Measurements from ENCODE around the gene NPM1. TPM values are rescaled to one million over a fixed set of nuclear protein-coding genes. Genes with fewer than 3 reads are reported as not detected.
"Not testable (repeated sequence)": the region's sequence is repeated elsewhere in the genome, so short reads cannot be mapped to it uniquely, and the experiment has no call there.

Gene NPM1
- total and polyA plus RNA-seq, 4 donors = 133 to 959 (median 363) TPM

- 94% methylated on average over 5 of the region's 5 CpGs for WGBS
- H3K36me3 ChIP-seq (ENCODE audit: control insufficient read depth in 4 of 4, insufficient read depth in 3 of 4, low read depth in 1 of 4, low read length in 3 of 4) = peaks cover 4 to 28% (median 17%) of the 10 kb centered on the region in 4 donors
These were observed 26.3 kb downstream of the NPM1 start for GRCh38 chr5:171413993-171414392.

GRCh38 chr5:171415115-171415730 is 27.6 kb downstream of the NPM1 start:
- Histone ChIP-seq H3K27me3 (ENCODE audit: control insufficient read depth in 4 of 4, insufficient read depth in 4 of 4, low read length in 3 of 4) (no peaks in the 10 kb centered on the region), H3K4me3 (ENCODE audit: low read depth in 1 of 3, low read length in 3 of 3) (no peak overlapping the region), H3K4me1 (ENCODE audit: control insufficient read depth in 4 of 4, insufficient read depth in 4 of 4, low read length in 3 of 4) (peaks cover 10 to 18% (median 12%) of the 10 kb centered on the region in 4 donors), H3K9ac (ENCODE audit: low read depth in 1 of 2, low read length in 2 of 2) (no peak overlapping the region), H3K9me3 (ENCODE audit: control insufficient read depth in 4 of 4, low read length in 3 of 4) (no peaks in the 10 kb centered on the region), H3K36me3 (ENCODE audit: control insufficient read depth in 4 of 4, insufficient read depth in 3 of 4, low read depth in 1 of 4, low read length in 3 of 4) (peaks cover 1 to 17% (median 11%) of the 10 kb centered on the region in 4 donors), H3K27ac (ENCODE audit: low read depth in 1 of 2, low read length in 2 of 2) (no peak overlapping the region)
- DNase-seq (ENCODE audit: low spot score) = no peak
- TF ChIP-seq GABPA (IDR thresholded peaks at IDR 0.05 in 1 of 2, conservative IDR thresholded peaks at IDR 0.05 in 1 of 2) (no peak), RAD21 (IDR thresholded peaks at IDR 0.05) (no peak), SP1 (IDR thresholded peaks at IDR 0.05) (no peak), ATF3 (IDR thresholded peaks at IDR 0.05) (no peak), HNF4A (conservative IDR thresholded peaks at IDR 0.05) (no peak), FOXA2 (IDR thresholded peaks at IDR 0.05) (no peak)
- WGBS = 90% methylated on average over 9 of the region's 9 CpGs

More at GRCh38 chr5:171413993-171414392, 26.3 kb downstream of the NPM1 start:
- H3K4me3 ChIP-seq (ENCODE audit: low read depth in 1 of 3, low read length in 3 of 3); H3K27ac ChIP-seq (ENCODE audit: low read depth in 1 of 2, low read length in 2 of 2); H3K9me3 ChIP-seq (ENCODE audit: control insufficient read depth in 4 of 4, low read length in 3 of 4); DNase-seq (ENCODE audit: low spot score); H3K27me3 ChIP-seq (ENCODE audit: control insufficient read depth in 4 of 4, insufficient read depth in 4 of 4, low read length in 3 of 4); H3K9ac ChIP-seq (ENCODE audit: low read depth in 1 of 2, low read length in 2 of 2); H3K4me1 ChIP-seq (ENCODE audit: control insufficient read depth in 4 of 4, insufficient read depth in 4 of 4, low read length in 3 of 4): not testable (repeated sequence)

GRCh38 chr5:171416160-171417049 is 28.8 kb downstream of the NPM1 start:
- WGBS = 90% methylated on average over 11 of the region's 11 CpGs

More at GRCh38 chr5:171416160-171417049, 28.8 kb downstream of the NPM1 start:
- TF ChIP-seq TAF1 (conservative IDR thresholded peaks at IDR 0.05) = no peak
- no peak for TF ChIP-seq FOXA2 (IDR thresholded peaks at IDR 0.05)
- no peak for TF ChIP-seq SP1 (IDR thresholded peaks at IDR 0.05)
- no peak for TF ChIP-seq GABPA (IDR thresholded peaks at IDR 0.05 in 1 of 2, conservative IDR thresholded peaks at IDR 0.05 in 1 of 2)
- no peak for TF ChIP-seq JUND (IDR thresholded peaks at IDR 0.05)
- TF ChIP-seq YY1 (IDR thresholded peaks at IDR 0.05) = no peak
- TF ChIP-seq CTCF (IDR thresholded peaks at IDR 0.05; ENCODE audit: low read depth, low read length, missing input control) = no peak
- no peak for TF ChIP-seq ZBTB33 (IDR thresholded peaks at IDR 0.05)
- Histone ChIP-seq H3K27me3 (ENCODE audit: control insufficient read depth in 4 of 4, insufficient read depth in 4 of 4, low read length in 3 of 4) (peaks cover 0 to 5% (median 0%) of the 10 kb centered on the region in 4 donors), H3K4me1 (ENCODE audit: control insufficient read depth in 4 of 4, insufficient read depth in 4 of 4, low read length in 3 of 4) (peaks cover 16 to 27% (median 19%) of the 10 kb centered on the region in 4 donors), H3K36me3 (ENCODE audit: control insufficient read depth in 4 of 4, insufficient read depth in 3 of 4, low read depth in 1 of 4, low read length in 3 of 4) (peaks cover 1 to 10% (median 5%) of the 10 kb centered on the region in 4 donors), H3K9ac (ENCODE audit: low read depth in 1 of 2, low read length in 2 of 2) (no peak overlapping the region), H3K9me3 (ENCODE audit: control insufficient read depth in 4 of 4, low read length in 3 of 4) (no peaks in the 10 kb centered on the region), H3K27ac (ENCODE audit: low read depth in 1 of 2, low read length in 2 of 2) (no peak overlapping the region), H3K4me3 (ENCODE audit: low read depth in 1 of 3, low read length in 3 of 3) (no peak overlapping the region)
- DNase-seq (ENCODE audit: low spot score) = no peak

All from liver (tissue), 9 donors.